ENCODE measurements around the gene CDK3. TPM values are rescaled to one million over a fixed set of nuclear protein-coding genes. Genes with fewer than 3 reads are reported as not detected.
"Not testable (repeated sequence)": the region's sequence is repeated elsewhere in the genome, so short reads cannot be mapped to it uniquely, and the experiment has no call there.

CDK3 gene
- total and polyA plus RNA-seq, 2 donors (not counting 1 experiment from before 2014, with no cell fraction given): 1.3 to 2.3 TPM

DNA sequence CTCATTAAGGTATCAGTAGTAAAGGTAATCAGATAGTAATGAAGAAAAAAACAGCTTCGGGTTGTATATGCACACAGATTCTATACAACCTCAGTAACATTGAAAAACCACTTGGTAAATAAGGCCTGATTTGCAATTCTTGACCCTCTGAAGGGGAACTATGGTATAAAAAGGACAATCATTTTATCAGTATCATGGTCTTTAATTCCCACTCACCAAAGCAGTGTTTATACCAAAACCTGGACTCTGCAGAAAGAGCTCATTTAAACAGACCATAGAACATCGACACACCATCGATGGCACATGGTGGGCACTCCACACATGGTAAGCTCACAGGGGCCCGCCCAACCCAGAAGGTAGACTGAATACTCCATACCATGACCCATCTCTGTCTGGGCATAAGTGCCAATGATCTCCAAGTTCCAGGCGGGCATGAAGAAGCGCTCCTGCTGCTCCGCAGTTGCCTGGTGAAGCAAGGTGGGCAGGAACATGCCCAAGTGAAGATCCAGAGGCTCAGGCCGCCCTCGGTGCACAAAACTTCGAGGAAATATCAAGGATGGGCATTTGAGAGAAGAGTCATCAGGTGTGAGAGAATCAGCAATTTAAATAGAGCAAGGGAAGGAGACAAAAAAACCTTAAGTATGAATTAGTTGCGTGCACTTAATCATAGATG is 40.7 kb upstream of the CDK3 start:
- Histone ChIP-seq H3K4me2 (ENCODE audit: extremely low read depth, insufficient read depth, low read length) (no peak overlapping the region), H3K9ac (ENCODE audit: insufficient read depth, low read length) (no peak overlapping the region), H3K36me3 (ENCODE audit: control insufficient read depth, insufficient read depth, low read length) (no peaks in the 10 kb centered on the region), H3K27ac (ENCODE audit: insufficient read depth, low read length) (no peak overlapping the region), H4K20me1 (ENCODE audit: control insufficient read depth, extremely low read depth, insufficient read depth, low read length) (no peaks in the 10 kb centered on the region), H3K4me3 (replicated peaks in 1 of 4; ENCODE audit: control extremely low read depth in 1 of 4, insufficient read depth in 1 of 4, low read depth in 3 of 4, low read length in 4 of 4) (no peak overlapping the region), H3K27me3 (ENCODE audit: control insufficient read depth, insufficient read depth, low read length) (no peaks in the 10 kb centered on the region), H3K79me2 (ENCODE audit: control insufficient read depth, insufficient read depth, low read length) (no peaks in the 10 kb centered on the region), H3K9me3 (ENCODE audit: control insufficient read depth, insufficient read depth, low read depth, low read length) (no peaks in the 10 kb centered on the region), H2AFZ (ENCODE audit: low read length) (no peak overlapping the region), H3K4me1 (ENCODE audit: control insufficient read depth, extremely low read depth, insufficient read depth, low read length) (no peaks in the 10 kb centered on the region)
- TF ChIP-seq EZH2 (IDR thresholded peaks at IDR 0.05; ENCODE audit: low read length, missing control alignments): no peak
- TF ChIP-seq, protein P1, sequence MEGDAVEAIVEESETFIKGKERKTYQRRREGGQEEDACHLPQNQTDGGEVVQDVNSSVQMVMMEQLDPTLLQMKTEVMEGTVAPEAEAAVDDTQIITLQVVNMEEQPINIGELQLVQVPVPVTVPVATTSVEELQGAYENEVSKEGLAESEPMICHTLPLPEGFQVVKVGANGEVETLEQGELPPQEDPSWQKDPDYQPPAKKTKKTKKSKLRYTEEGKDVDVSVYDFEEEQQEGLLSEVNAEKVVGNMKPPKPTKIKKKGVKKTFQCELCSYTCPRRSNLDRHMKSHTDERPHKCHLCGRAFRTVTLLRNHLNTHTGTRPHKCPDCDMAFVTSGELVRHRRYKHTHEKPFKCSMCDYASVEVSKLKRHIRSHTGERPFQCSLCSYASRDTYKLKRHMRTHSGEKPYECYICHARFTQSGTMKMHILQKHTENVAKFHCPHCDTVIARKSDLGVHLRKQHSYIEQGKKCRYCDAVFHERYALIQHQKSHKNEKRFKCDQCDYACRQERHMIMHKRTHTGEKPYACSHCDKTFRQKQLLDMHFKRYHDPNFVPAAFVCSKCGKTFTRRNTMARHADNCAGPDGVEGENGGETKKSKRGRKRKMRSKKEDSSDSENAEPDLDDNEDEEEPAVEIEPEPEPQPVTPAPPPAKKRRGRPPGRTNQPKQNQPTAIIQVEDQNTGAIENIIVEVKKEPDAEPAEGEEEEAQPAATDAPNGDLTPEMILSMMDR (conservative IDR thresholded peaks at IDR 0.05 in 1 of 2, IDR thresholded peaks at IDR 0.05 in 1 of 2; ENCODE audit: low read depth in 1 of 2, low read length in 2 of 2): no peak
- no peak for DNase-seq (ENCODE audit: low read depth in 2 of 2)

DNA sequence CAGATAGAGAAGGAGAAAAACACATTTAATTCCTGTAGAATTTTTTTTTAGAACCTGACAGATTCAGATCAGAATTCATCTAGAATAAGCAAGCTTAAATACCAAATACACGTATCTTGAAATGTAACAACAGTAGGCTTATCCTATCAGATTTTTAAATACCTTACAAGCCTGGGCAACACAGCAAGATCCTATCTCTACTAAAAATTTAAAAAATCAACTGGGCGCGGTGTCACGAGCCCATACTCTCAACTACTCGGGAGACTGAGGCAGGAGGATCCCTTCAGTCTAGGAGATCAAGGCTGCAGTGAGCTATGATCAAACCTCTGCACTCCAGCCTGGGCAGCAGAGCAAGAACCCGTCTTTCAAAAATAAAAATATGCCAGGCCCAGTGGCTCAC is 35.2 kb upstream of the CDK3 start:
- Histone ChIP-seq H3K9ac (ENCODE audit: insufficient read depth, low read length) (no peak overlapping the region), H4K20me1 (ENCODE audit: control insufficient read depth, extremely low read depth, insufficient read depth, low read length) (no peaks in the 10 kb centered on the region), H3K9me3 (ENCODE audit: control insufficient read depth, insufficient read depth, low read depth, low read length) (no peaks in the 10 kb centered on the region), H2AFZ (ENCODE audit: low read length) (no peak overlapping the region), H3K4me1 (ENCODE audit: control insufficient read depth, extremely low read depth, insufficient read depth, low read length) (no peaks in the 10 kb centered on the region), H3K79me2 (ENCODE audit: control insufficient read depth, insufficient read depth, low read length) (no peaks in the 10 kb centered on the region), H3K27ac (ENCODE audit: insufficient read depth, low read length) (no peak overlapping the region), H3K27me3 (ENCODE audit: control insufficient read depth, insufficient read depth, low read length) (no peaks in the 10 kb centered on the region), H3K36me3 (ENCODE audit: control insufficient read depth, insufficient read depth, low read length) (no peaks in the 10 kb centered on the region), H3K4me3 (replicated peaks in 1 of 4; ENCODE audit: control extremely low read depth in 1 of 4, insufficient read depth in 1 of 4, low read depth in 3 of 4, low read length in 4 of 4) (no peak overlapping the region), H3K4me2 (ENCODE audit: extremely low read depth, insufficient read depth, low read length) (no peak overlapping the region)
- TF ChIP-seq EZH2 (IDR thresholded peaks at IDR 0.05; ENCODE audit: low read length, missing control alignments): no peak
- TF ChIP-seq, protein P1 (conservative IDR thresholded peaks at IDR 0.05 in 1 of 2, IDR thresholded peaks at IDR 0.05 in 1 of 2; ENCODE audit: low read depth in 1 of 2, low read length in 2 of 2): no peak
- DNase-seq (ENCODE audit: low read depth in 2 of 2): no peak

DNA sequence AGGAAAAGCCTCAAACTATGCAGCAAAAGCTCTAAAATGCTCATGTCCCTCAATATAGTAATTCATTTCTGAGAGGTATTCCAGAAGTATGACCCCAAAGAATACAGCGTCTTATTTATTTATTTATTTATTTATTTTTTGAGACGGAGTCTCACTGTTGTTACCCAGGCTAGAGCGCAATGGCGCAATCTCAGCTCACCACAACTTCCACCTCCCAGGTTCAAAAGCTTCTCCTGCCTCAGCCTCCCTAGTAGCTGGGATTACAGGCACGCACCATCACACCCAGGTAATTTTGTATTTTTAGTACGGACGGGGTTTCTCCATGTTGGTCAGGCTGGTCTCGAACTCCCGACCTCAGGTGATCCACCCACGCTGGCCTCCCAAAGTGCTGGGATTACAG is 31.6 kb upstream of the CDK3 start:
- not testable (repeated sequence) for H3K4me2 ChIP-seq (ENCODE audit: extremely low read depth, insufficient read depth, low read length); H3K4me3 ChIP-seq (replicated peaks in 1 of 4; ENCODE audit: control extremely low read depth in 1 of 4, insufficient read depth in 1 of 4, low read depth in 3 of 4, low read length in 4 of 4); H2AFZ ChIP-seq (ENCODE audit: low read length); H3K4me1 ChIP-seq (ENCODE audit: control insufficient read depth, extremely low read depth, insufficient read depth, low read length); H4K20me1 ChIP-seq (ENCODE audit: control insufficient read depth, extremely low read depth, insufficient read depth, low read length); H3K27me3 ChIP-seq (ENCODE audit: control insufficient read depth, insufficient read depth, low read length); H3K36me3 ChIP-seq (ENCODE audit: control insufficient read depth, insufficient read depth, low read length); H3K9ac ChIP-seq (ENCODE audit: insufficient read depth, low read length); H3K79me2 ChIP-seq (ENCODE audit: control insufficient read depth, insufficient read depth, low read length); DNase-seq (ENCODE audit: low read depth in 2 of 2); H3K27ac ChIP-seq (ENCODE audit: insufficient read depth, low read length); H3K9me3 ChIP-seq (ENCODE audit: control insufficient read depth, insufficient read depth, low read depth, low read length)

Data from fibroblast of lung (primary cell).